Kidney epithelial cell (primary cell): Measurements from ENCODE around the gene WDR91. TPM values are rescaled to one million over a fixed set of nuclear protein-coding genes. Genes with fewer than 3 reads are reported as not detected.
"Not testable (repeated sequence)": the region's sequence is repeated elsewhere in the genome, so short reads cannot be mapped to it uniquely, and the experiment has no call there.

ENCODE experiments used
- DNase-seq: peaks from one replicate; pipeline ENCODE4 v3.0.0-alpha.2; 2010; ENCODE audit warnings: low read depth
- H3K27me3 ChIP-seq: 2 replicates; pipeline ENCODE4 v1.6.0; 2011; ENCODE audit warnings: low read length; ENCODE audit not compliant: control insufficient read depth, insufficient read depth
- H3K36me3 ChIP-seq: 2 replicates; pipeline ENCODE4 v1.5.1; 2011; ENCODE audit warnings: low read length; ENCODE audit not compliant: control insufficient read depth, insufficient read depth
- H3K4me3 ChIP-seq: 2 replicates; pipeline ENCODE4 v1.5.1; 2011; ENCODE audit warnings: low read depth, mild to moderate bottlenecking, control low read depth, low read length
- CTCF ChIP-seq: IDR thresholded peaks from 2 replicates; pipeline ENCODE4 v1.5.1; 2011; ENCODE audit warnings: mild to moderate bottlenecking, moderate library complexity, low read length, control low read depth, inconsistent platforms; ENCODE audit not compliant: insufficient read depth, poor library complexity, severe bottlenecking
- total RNA-seq: library from RNA; depleted of rRNA; stranded (reverse); fragments of >200 nt; gene quantifications from 2 replicates; pipeline ENCODE4 v1.2.3, GENCODE V29; 2015

WDR91 gene
- total RNA-seq, 1 donor from 2014 or later, result 8.5 TPM

GRCh38 chr7:135179321-135179925 lies 31.9 kb downstream of the WDR91 start:
- no peaks in the 10 kb centered on the region for H3K27me3 ChIP-seq
- DNase-seq, result no peak
- TF ChIP-seq CTCF, result no peak
- H3K4me3 ChIP-seq, result no peak overlapping the region
- peaks cover 4% of the 10 kb centered on the region for H3K36me3 ChIP-seq

GRCh38 chr7:135178364-135178763 lies 33.0 kb downstream of the WDR91 start:
- no peak for DNase-seq
- TF ChIP-seq CTCF, result no peak
- H3K27me3 ChIP-seq, result no peaks in the 10 kb centered on the region
- H3K4me3 ChIP-seq, result no peak overlapping the region
- H3K36me3 ChIP-seq, result peaks cover 2% of the 10 kb centered on the region

GRCh38 chr7:135177028-135177696 lies 34.2 kb downstream of the WDR91 start:
- no peak for TF ChIP-seq CTCF
- Histone ChIP-seq H3K27me3 (no peaks in the 10 kb centered on the region), H3K4me3 (no peak overlapping the region), H3K36me3 (peaks cover 2% of the 10 kb centered on the region)
- DNase-seq, result peak; percentile 48

- no peak for TF ChIP-seq CTCF
- H3K4me3 ChIP-seq, result no peak overlapping the region
- H3K27me3 ChIP-seq, result no peaks in the 10 kb centered on the region
- no peak for DNase-seq
- H3K36me3 ChIP-seq, result peaks cover under 1% of the 10 kb centered on the region
Measured at GRCh38 chr7:135175931-135176330, 35.4 kb downstream of the WDR91 start.

- no peaks in the 10 kb centered on the region for H3K27me3 ChIP-seq
- DNase-seq, result no peak
- no peak overlapping the region for H3K4me3 ChIP-seq
- H3K36me3 ChIP-seq, result no peaks in the 10 kb centered on the region
- TF ChIP-seq CTCF, result no peak
Measured at GRCh38 chr7:135174941-135175340, 36.4 kb downstream of the WDR91 start.

GRCh38 chr7:135173916-135174315 lies 37.4 kb downstream of the WDR91 start:
- DNase-seq, H3K27me3 ChIP-seq, H3K36me3 ChIP-seq, H3K4me3 ChIP-seq: not testable (repeated sequence)

GRCh38 chr7:135171581-135172291 lies 39.6 kb downstream of the WDR91 start:
- H3K4me3 ChIP-seq, result peak overlapping the region; percentile 44
- H3K27me3 ChIP-seq, DNase-seq, H3K36me3 ChIP-seq: not testable (repeated sequence)

- DNase-seq, result not testable (repeated sequence)
Measured at GRCh38 chr7:135170998-135171481, 40.3 kb downstream of the WDR91 start.

More at GRCh38 chr7:135170998-135171481, 40.3 kb downstream of the WDR91 start:
- not testable (repeated sequence) for H3K36me3 ChIP-seq, H3K27me3 ChIP-seq
- H3K4me3 ChIP-seq, result peak overlapping the region; percentile 91
